Neural crest cell (in vitro differentiated cells): Measurements from ENCODE around the gene PTPN13. TPM values are rescaled to one million over a fixed set of nuclear protein-coding genes. Genes with fewer than 3 reads are reported as not detected.

ENCODE experiments used
- DNase-seq: peaks from one replicate; pipeline ENCODE4 v3.0.0; 2021; ENCODE audit warnings: low read depth, mixed read lengths, low spot score
- H3K27ac Mint-ChIP-seq: one replicate; pipeline ENCODE4 v1.8.0; 2021; ENCODE audit warnings: mild to moderate bottlenecking, mixed read lengths; ENCODE audit not compliant: unreplicated experiment
- H3K27me3 Mint-ChIP-seq: 2 replicates; pipeline ENCODE4 v1.8.0; 2021; ENCODE audit warnings: low read depth, mild to moderate bottlenecking, mixed read lengths
- H3K36me3 Mint-ChIP-seq: 2 replicates; pipeline ENCODE4 v1.8.0; 2021; ENCODE audit warnings: low read depth, mild to moderate bottlenecking, mixed read lengths
- H3K4me1 Mint-ChIP-seq: 2 replicates; pipeline ENCODE4 v1.8.0; 2021; ENCODE audit warnings: mixed read lengths
- H3K4me3 Mint-ChIP-seq: one replicate; pipeline ENCODE4 v1.8.0; 2021; ENCODE audit warnings: mild to moderate bottlenecking, mixed read lengths
- H3K9me3 Mint-ChIP-seq: 2 replicates; pipeline ENCODE4 v1.8.0; 2021; ENCODE audit warnings: mixed read lengths
- CTCF ChIP-seq: fragments of 200-600 bp; sonication (generic); conservative IDR thresholded peaks from 2 replicates; pipeline ENCODE4 v1.5.0; 2021; ENCODE audit warnings: antibody characterized with exemption, mild to moderate bottlenecking
- total RNA-seq: library from RNA; stranded (reverse); gene quantifications from 2 replicates; pipeline ENCODE4 v1.2.1, GENCODE V29; 2021

The PTPN13 gene
- total RNA-seq, 1 donor from 2014 or later: 65.6 TPM

GRCh38 chr4:86592553-86593249 is 1.4 kb upstream of the PTPN13 start:
- H3K4me3 Mint-ChIP-seq: peak overlapping the region; percentile 98
- peaks cover 47% of the 10 kb centered on the region for H3K4me1 Mint-ChIP-seq
- no peak for DNase-seq
- no peak for TF ChIP-seq CTCF
- H3K27ac Mint-ChIP-seq: peak overlapping the region; percentile 75
- no peaks in the 10 kb centered on the region for H3K9me3 Mint-ChIP-seq
- H3K36me3 Mint-ChIP-seq: no peaks in the 10 kb centered on the region
- no peaks in the 10 kb centered on the region for H3K27me3 Mint-ChIP-seq

DNA sequence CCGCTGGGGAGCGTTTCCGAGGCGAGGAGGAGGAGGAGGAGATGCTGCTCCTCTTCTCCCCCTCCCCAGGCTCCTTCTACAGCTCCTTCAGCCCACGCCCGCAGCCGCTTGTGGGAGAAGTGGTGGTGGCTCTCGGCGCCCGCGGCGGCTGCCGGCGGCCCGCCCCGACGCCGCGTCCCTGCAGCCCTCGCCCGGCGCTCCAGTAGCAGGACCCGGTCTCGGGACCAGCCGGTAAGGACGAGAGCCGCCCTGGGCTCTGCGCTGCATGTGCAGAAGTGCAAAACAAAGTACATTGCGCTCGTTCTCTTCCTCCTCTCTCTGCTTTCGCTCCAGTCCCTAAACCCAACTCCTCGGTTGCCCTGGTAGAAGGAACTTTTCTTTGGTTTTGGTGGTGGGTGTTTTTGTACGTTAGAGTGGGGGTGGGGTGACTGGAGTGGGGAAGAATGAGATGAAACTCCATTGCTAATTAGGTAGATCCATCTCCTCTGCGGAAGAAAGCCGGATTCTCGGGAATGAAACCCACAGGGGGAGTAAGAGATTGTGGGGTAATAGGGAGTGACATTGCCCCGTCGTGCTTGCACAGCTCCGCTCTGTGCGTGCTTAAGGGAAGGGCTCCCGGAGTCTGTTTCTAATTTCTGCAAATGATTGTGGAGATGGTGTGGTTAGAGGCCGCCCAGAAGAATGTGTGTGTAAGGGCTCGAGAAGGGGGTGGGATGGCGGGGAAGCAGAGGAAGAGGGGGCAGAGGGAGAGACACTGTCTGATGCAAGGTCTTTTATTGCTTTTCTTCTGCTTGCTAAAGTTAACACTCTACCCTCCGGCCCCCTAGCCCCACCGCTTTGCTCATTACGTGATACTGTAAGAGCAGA is 677 bp downstream of the PTPN13 start:
- peaks cover 53% of the 10 kb centered on the region for H3K4me1 Mint-ChIP-seq
- peak overlapping the region; percentile 97 for H3K27ac Mint-ChIP-seq
- H3K36me3 Mint-ChIP-seq: no peaks in the 10 kb centered on the region
- no peak for DNase-seq
- H3K27me3 Mint-ChIP-seq: no peaks in the 10 kb centered on the region
- peak; percentile 43 for TF ChIP-seq CTCF
- H3K4me3 Mint-ChIP-seq: peak overlapping the region; percentile 98
- no peaks in the 10 kb centered on the region for H3K9me3 Mint-ChIP-seq

DNA sequence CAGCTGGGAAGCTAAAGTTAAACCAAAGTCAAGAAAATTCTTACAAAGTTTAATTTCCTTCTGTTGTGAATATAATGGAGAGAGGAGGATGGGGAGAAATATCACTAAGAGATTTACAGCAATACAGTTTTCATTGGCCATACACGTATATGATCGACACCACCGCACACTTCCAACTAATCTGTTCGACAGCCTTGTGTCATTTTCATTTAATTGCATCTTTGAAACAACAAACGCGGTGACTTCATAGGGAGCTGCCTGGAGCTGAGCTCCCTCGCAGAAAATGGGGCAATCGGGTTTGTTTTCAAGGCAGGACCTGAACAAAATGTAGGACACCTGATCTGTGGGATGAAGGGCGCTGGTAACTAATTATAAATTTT is 1.3 kb downstream of the PTPN13 start:
- DNase-seq: no peak
- no peaks in the 10 kb centered on the region for H3K36me3 Mint-ChIP-seq

GRCh38 chr4:86596807-86597206 is 2.7 kb downstream of the PTPN13 start:
- peak overlapping the region; percentile 58 for H3K4me3 Mint-ChIP-seq

More for the DNA sequence above, 1.3 kb downstream of the PTPN13 start:
- Mint-ChIP-seq H3K9me3 (no peaks in the 10 kb centered on the region), H3K27ac (peak overlapping the region; percentile 93), H3K4me1 (peaks cover 53% of the 10 kb centered on the region), H3K4me3 (peak overlapping the region; percentile 98), H3K27me3 (no peaks in the 10 kb centered on the region)
- TF ChIP-seq CTCF: no peak

More at GRCh38 chr4:86596807-86597206, 2.7 kb downstream of the PTPN13 start:
- H3K27me3 Mint-ChIP-seq: no peaks in the 10 kb centered on the region
- no peaks in the 10 kb centered on the region for H3K36me3 Mint-ChIP-seq
- TF ChIP-seq CTCF: no peak
- no peak for DNase-seq
- no peaks in the 10 kb centered on the region for H3K9me3 Mint-ChIP-seq
- no peak overlapping the region for H3K27ac Mint-ChIP-seq
- H3K4me1 Mint-ChIP-seq: peaks cover 56% of the 10 kb centered on the region
